Measurements from ENCODE around the gene NCS1.

DNA sequence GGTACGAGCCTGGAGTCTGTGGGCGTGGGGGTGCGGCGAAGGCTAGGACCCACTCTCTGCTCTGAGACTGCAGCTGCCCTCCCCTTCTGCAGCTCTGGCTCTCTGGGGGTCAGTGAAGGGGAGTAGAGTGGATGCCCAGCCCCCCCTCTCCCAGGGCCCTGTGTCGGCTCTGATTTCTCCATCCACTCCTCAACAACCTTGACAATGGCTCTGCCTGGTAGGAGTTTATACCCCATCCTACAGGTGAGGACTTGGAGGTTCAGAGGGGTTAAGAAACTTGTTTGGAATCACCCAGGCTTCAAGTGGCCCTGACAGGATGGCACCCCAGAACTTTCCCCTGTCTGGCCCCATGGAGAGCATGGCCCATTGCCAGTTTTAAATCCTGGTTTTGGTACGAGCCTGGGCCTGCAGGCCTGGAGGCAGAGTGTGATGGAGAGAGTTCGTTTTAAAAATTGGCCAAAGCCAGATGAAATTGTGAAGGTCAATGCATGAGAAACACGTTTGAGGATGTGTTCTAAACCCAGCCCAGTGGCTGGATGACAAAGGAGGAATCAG is 22.3 kb downstream of the NCS1 start:
- TF ChIP-seq EZH2 (IDR thresholded peaks at IDR 0.05) (no peak), POLR2AphosphoS5 (IDR thresholded peaks at IDR 0.05; ENCODE audit: borderline replicate concordance, low read depth, low read length) (no peak), FOXP2 (optimal IDR thresholded peaks at IDR 0.05; ENCODE audit: control extremely low read depth, extremely low read length, insufficient read depth) (no peak)
